ENCODE results near the gene CELF2.

DNA sequence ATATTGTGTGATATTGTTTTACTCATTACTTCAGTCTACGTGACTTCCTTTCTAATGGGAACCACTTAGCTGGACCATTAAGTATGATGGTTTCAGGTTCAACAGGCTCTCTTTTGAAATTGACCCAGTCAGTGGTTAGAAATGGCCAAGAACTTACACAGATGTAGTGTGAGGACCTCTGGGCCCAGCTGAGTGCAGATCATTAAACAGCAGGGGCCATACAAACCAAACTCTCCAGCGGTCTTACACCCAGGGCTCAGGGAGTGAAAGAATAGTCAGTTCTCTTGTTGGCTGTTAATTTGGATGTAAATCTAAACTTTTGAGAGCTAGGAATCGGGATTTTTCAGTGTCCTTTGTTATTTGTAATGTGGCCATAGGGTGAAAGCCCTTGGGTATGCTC is 107.3 kb downstream of the CELF2 start:
- TF ChIP-seq, protein P1, sequence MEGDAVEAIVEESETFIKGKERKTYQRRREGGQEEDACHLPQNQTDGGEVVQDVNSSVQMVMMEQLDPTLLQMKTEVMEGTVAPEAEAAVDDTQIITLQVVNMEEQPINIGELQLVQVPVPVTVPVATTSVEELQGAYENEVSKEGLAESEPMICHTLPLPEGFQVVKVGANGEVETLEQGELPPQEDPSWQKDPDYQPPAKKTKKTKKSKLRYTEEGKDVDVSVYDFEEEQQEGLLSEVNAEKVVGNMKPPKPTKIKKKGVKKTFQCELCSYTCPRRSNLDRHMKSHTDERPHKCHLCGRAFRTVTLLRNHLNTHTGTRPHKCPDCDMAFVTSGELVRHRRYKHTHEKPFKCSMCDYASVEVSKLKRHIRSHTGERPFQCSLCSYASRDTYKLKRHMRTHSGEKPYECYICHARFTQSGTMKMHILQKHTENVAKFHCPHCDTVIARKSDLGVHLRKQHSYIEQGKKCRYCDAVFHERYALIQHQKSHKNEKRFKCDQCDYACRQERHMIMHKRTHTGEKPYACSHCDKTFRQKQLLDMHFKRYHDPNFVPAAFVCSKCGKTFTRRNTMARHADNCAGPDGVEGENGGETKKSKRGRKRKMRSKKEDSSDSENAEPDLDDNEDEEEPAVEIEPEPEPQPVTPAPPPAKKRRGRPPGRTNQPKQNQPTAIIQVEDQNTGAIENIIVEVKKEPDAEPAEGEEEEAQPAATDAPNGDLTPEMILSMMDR (conservative IDR thresholded peaks at IDR 0.05) = no peak
- no peak for TF ChIP-seq ZFX (IDR thresholded peaks at IDR 0.05)
